ENCODE data around the gene ZNF93.

GRCh38 chr19:19871932-19872331 lies 28.8 kb upstream of the ZNF93 start:
- TF ChIP-seq EP300 (IDR thresholded peaks at IDR 0.05), result no peak
- no peak for TF ChIP-seq CTCF (IDR thresholded peaks at IDR 0.05)
- no peak for TF ChIP-seq POLR2A (IDR thresholded peaks at IDR 0.05)

All from suprapubic skin (tissue), 3 donors.